ENCODE data around the gene ORAI3.

Gene ORAI3

DNA sequence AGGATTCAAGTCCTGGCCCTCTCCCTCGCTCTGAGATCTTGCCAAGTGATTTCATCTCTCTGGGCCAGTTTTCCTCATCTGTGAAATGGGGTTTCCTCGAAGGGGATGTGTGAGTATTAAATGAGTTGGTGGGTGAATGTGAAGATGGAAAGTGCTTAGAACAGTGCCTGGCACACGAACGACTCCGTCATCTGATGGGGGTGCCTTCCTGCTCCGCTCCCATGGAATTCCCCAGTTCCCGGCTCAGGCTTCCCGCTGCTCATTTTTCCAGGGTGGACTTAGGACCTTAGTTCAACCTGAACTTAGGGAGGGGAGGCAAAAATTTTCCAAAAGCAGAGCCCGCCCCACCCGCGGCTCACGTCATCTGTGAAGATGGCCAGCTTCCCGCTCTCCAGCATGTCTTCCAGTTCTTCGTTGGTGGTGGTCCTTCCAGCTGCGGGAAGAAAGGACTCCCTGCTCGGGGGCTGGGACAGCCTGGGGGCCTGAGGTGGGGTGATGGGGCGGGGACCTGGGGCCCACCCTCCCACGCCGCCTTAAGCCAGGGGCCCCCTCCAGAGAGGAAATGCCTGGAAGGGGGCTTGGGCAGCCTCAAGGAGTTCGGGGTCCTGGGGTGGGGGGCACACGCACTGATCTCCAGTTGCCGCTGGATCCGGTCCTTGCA, 47.6 kb downstream of the ORAI3 start:
- peak; percentile 49 for DNase-seq (ENCODE audit: low read depth)
- TF ChIP-seq, protein P1, sequence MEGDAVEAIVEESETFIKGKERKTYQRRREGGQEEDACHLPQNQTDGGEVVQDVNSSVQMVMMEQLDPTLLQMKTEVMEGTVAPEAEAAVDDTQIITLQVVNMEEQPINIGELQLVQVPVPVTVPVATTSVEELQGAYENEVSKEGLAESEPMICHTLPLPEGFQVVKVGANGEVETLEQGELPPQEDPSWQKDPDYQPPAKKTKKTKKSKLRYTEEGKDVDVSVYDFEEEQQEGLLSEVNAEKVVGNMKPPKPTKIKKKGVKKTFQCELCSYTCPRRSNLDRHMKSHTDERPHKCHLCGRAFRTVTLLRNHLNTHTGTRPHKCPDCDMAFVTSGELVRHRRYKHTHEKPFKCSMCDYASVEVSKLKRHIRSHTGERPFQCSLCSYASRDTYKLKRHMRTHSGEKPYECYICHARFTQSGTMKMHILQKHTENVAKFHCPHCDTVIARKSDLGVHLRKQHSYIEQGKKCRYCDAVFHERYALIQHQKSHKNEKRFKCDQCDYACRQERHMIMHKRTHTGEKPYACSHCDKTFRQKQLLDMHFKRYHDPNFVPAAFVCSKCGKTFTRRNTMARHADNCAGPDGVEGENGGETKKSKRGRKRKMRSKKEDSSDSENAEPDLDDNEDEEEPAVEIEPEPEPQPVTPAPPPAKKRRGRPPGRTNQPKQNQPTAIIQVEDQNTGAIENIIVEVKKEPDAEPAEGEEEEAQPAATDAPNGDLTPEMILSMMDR (conservative IDR thresholded peaks at IDR 0.05; ENCODE audit: control insufficient read depth, insufficient read depth, low read depth, low read length), result no peak
- H3K4me3 ChIP-seq (ENCODE audit: control insufficient read depth, low read depth, low read length), result peak overlapping the region; percentile 57

GRCh38 chr16:30996985-30997724, 48.3 kb downstream of the ORAI3 start:
- DNase-seq (ENCODE audit: low read depth), result peak; percentile 75
- H3K4me3 ChIP-seq (ENCODE audit: control insufficient read depth, low read depth, low read length), result peak overlapping the region; percentile 57
- TF ChIP-seq, protein P1 (conservative IDR thresholded peaks at IDR 0.05; ENCODE audit: control insufficient read depth, insufficient read depth, low read depth, low read length), result no peak

DNA sequence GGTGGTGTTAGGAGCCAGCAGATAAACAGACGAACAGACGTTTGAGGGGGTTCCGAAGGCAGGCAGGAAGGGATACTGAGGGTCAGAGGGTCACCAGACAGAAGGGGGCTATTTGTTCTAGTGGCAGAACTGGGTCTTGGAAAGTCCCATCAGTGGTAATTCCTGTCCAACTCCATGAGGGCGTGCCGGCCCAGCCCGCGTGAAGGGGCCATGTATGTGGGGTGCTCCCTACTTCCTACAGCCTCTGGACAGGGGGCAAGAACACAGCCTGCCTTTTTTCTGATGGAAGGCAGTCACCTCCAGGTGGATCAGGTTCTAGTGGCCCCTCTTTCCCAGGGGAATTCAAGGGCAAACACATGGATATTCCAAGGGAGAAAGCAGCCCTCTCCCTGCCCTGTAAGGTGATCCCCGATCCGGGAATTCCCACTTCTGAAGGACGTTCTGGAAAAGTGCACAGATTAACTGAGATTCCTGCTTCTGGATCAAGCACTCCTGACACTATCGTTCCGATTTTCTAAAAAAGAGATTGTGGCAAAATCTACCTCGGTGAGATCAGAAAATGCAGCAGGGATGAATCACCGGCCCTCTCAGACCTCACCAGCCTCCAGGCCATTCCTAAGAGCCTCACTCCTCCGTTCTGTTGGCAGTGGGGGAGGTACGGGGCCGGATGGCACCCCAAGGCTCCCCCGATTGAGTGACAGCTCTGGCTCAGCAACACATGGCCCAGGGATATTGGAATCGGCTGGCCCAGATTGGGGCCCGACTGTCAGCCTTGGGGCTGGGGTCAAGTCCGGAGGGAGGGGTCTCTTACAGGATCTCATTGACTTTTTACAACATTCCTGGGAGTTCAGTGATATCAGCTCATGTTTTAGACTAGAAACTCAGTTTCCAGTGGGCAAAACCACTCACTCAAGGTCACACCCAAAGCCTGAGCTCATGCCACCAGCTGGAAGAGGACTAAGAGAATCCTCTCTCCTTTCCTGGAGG, 49.1 kb downstream of the ORAI3 start:
- TF ChIP-seq, protein P1 (conservative IDR thresholded peaks at IDR 0.05; ENCODE audit: control insufficient read depth, insufficient read depth, low read depth, low read length), result no peak
- peak overlapping the region; percentile 42 for H3K4me3 ChIP-seq (ENCODE audit: control insufficient read depth, low read depth, low read length)
- peak; percentile 75 for DNase-seq (ENCODE audit: low read depth)

GRCh38 chr16:30998852-30999761, 50.2 kb downstream of the ORAI3 start:
- TF ChIP-seq, protein P1 (conservative IDR thresholded peaks at IDR 0.05; ENCODE audit: control insufficient read depth, insufficient read depth, low read depth, low read length), result no peak
- peak; percentile 22 for DNase-seq (ENCODE audit: low read depth)
- H3K4me3 ChIP-seq (ENCODE audit: control insufficient read depth, low read depth, low read length), result no peak overlapping the region

GRCh38 chr16:31000671-31001382, 52.0 kb downstream of the ORAI3 start:
- no peak for DNase-seq (ENCODE audit: low read depth)
- TF ChIP-seq, protein P1 (conservative IDR thresholded peaks at IDR 0.05; ENCODE audit: control insufficient read depth, insufficient read depth, low read depth, low read length), result no peak
- no peak overlapping the region for H3K4me3 ChIP-seq (ENCODE audit: control insufficient read depth, low read depth, low read length)

All from fibroblast of mammary gland (primary cell).